ENCODE data around the gene SERPINF2.

The SERPINF2 gene

GRCh38 chr17:1765576-1765975 is 22.9 kb downstream of the SERPINF2 start:
- H3K4me3 ChIP-seq (ENCODE audit: low read depth, low read length, poor library complexity, severe bottlenecking), result no peak overlapping the region
- peak overlapping the region; percentile 28 for H3K27ac ChIP-seq (ENCODE audit: low read depth, low read length, poor library complexity, severe bottlenecking)
- no peaks in the 10 kb centered on the region for H3F3A ChIP-seq (ENCODE audit: insufficient read depth, low read length)
- H3K4me2 ChIP-seq (ENCODE audit: low read length), result no peak overlapping the region
- no peak overlapping the region for H3K9ac ChIP-seq (ENCODE audit: low read length)
- no peaks in the 10 kb centered on the region for H3K9me2 ChIP-seq (ENCODE audit: low read depth, low read length)
- H3K79me2 ChIP-seq (ENCODE audit: insufficient read depth, low read length), result no peaks in the 10 kb centered on the region
- no peak overlapping the region for H2AFZ ChIP-seq (ENCODE audit: low read length)
- no peaks in the 10 kb centered on the region for H3K36me3 ChIP-seq (ENCODE audit: insufficient read depth, low read length)
- TF ChIP-seq, protein P1, sequence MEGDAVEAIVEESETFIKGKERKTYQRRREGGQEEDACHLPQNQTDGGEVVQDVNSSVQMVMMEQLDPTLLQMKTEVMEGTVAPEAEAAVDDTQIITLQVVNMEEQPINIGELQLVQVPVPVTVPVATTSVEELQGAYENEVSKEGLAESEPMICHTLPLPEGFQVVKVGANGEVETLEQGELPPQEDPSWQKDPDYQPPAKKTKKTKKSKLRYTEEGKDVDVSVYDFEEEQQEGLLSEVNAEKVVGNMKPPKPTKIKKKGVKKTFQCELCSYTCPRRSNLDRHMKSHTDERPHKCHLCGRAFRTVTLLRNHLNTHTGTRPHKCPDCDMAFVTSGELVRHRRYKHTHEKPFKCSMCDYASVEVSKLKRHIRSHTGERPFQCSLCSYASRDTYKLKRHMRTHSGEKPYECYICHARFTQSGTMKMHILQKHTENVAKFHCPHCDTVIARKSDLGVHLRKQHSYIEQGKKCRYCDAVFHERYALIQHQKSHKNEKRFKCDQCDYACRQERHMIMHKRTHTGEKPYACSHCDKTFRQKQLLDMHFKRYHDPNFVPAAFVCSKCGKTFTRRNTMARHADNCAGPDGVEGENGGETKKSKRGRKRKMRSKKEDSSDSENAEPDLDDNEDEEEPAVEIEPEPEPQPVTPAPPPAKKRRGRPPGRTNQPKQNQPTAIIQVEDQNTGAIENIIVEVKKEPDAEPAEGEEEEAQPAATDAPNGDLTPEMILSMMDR (IDR thresholded peaks at IDR 0.05; ENCODE audit: low read length), result no peak
- TF ChIP-seq EZH2 (IDR thresholded peaks at IDR 0.05; ENCODE audit: borderline replicate concordance, low read length), result no peak
- no peaks in the 10 kb centered on the region for H3K9me3 ChIP-seq (ENCODE audit: low read length)
- H3K27me3 ChIP-seq (ENCODE audit: insufficient read depth, low read length), result no peaks in the 10 kb centered on the region
- H3K4me1 ChIP-seq (ENCODE audit: insufficient read depth, low read length, severe bottlenecking), result peaks cover 43% of the 10 kb centered on the region
- no peaks in the 10 kb centered on the region for H4K20me1 ChIP-seq (ENCODE audit: insufficient read depth, low read length)

DNA sequence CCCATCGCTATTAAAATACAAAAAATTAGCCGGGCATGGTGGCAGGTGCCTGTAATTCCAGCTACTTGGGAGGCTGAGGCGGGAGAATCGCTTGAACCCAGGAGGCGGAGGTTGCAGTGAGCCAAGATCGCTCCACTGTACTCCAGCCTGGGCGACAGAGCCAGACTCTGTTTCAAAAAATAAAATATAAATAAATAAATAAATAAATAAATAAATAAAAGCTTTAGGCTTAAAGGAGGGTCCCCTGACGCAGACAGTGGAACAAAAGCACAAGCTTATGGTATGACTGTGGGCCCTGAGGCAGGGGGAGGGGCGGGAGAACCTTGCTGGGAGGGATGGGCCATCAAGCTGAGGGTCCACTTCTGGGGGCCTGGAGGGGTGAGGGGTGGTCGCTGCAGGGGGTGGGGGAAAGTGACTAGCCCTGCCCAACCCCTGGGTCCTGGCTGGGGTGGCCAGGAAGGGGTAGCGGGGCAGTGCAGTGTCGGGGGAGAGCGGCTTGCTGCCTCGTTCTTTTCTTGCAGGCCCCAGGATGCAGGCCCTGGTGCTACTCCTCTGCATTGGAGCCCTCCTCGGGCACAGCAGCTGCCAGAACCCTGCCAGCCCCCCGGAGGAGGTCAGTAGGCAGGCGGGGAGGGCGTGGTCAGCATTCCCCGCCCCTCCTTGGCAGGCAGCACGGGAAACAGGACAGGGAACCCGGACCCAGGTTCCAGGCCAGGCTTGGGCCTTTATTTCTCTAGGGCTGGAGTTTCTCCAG is 23.9 kb downstream of the SERPINF2 start:
- Histone ChIP-seq H2AFZ (ENCODE audit: low read length) (no peak overlapping the region), H3K4me3 (ENCODE audit: low read depth, low read length, poor library complexity, severe bottlenecking) (no peak overlapping the region), H4K20me1 (ENCODE audit: insufficient read depth, low read length) (no peaks in the 10 kb centered on the region), H3K4me1 (ENCODE audit: insufficient read depth, low read length, severe bottlenecking) (peaks cover 53% of the 10 kb centered on the region), H3K79me2 (ENCODE audit: insufficient read depth, low read length) (no peaks in the 10 kb centered on the region), H3K9ac (ENCODE audit: low read length) (no peak overlapping the region), H3K9me2 (ENCODE audit: low read depth, low read length) (no peaks in the 10 kb centered on the region), H3K4me2 (ENCODE audit: low read length) (no peak overlapping the region), H3K9me3 (ENCODE audit: low read length) (no peaks in the 10 kb centered on the region), H3K27me3 (ENCODE audit: insufficient read depth, low read length) (no peaks in the 10 kb centered on the region), H3K36me3 (ENCODE audit: insufficient read depth, low read length) (no peaks in the 10 kb centered on the region), H3K27ac (ENCODE audit: low read depth, low read length, poor library complexity, severe bottlenecking) (peak overlapping the region; percentile 32), H3F3A (ENCODE audit: insufficient read depth, low read length) (0 out of 2 replicates have a peak, but pooled peaks cover under 1% of the 10 kb centered on the region)
- no peak for TF ChIP-seq EZH2 (IDR thresholded peaks at IDR 0.05; ENCODE audit: borderline replicate concordance, low read length)
- TF ChIP-seq, protein P1 (IDR thresholded peaks at IDR 0.05; ENCODE audit: low read length), result no peak

GRCh38 chr17:1767358-1767757 is 24.7 kb downstream of the SERPINF2 start:
- no peak overlapping the region for H2AFZ ChIP-seq (ENCODE audit: low read length)
- H3K36me3 ChIP-seq (ENCODE audit: insufficient read depth, low read length), result no peaks in the 10 kb centered on the region
- no peaks in the 10 kb centered on the region for H4K20me1 ChIP-seq (ENCODE audit: insufficient read depth, low read length)
- H3K79me2 ChIP-seq (ENCODE audit: insufficient read depth, low read length), result no peaks in the 10 kb centered on the region
- H3K4me3 ChIP-seq (ENCODE audit: low read depth, low read length, poor library complexity, severe bottlenecking), result no peak overlapping the region
- H3K4me2 ChIP-seq (ENCODE audit: low read length), result no peak overlapping the region
- H3K9me2 ChIP-seq (ENCODE audit: low read depth, low read length), result no peaks in the 10 kb centered on the region
- peaks cover 56% of the 10 kb centered on the region for H3K4me1 ChIP-seq (ENCODE audit: insufficient read depth, low read length, severe bottlenecking)
- no peak overlapping the region for H3K27ac ChIP-seq (ENCODE audit: low read depth, low read length, poor library complexity, severe bottlenecking)
- no peaks in the 10 kb centered on the region for H3K9me3 ChIP-seq (ENCODE audit: low read length)
- no peak overlapping the region for H3K9ac ChIP-seq (ENCODE audit: low read length)
- H3K27me3 ChIP-seq (ENCODE audit: insufficient read depth, low read length), result no peaks in the 10 kb centered on the region
- peaks cover 6% of the 10 kb centered on the region; the same call in 1 of the 2 replicates for H3F3A ChIP-seq (ENCODE audit: insufficient read depth, low read length)
- TF ChIP-seq, protein P1 (IDR thresholded peaks at IDR 0.05; ENCODE audit: low read length), result peak; percentile 42; the same call in 1 of the 2 replicates
- no peak for TF ChIP-seq EZH2 (IDR thresholded peaks at IDR 0.05; ENCODE audit: borderline replicate concordance, low read length)
